Fibroblast of the aortic adventitia (primary cell): Measurements from ENCODE around the gene VAV2. TPM values are rescaled to one million over a fixed set of nuclear protein-coding genes. Genes with fewer than 3 reads are reported as not detected.
"Not testable (repeated sequence)": the region's sequence is repeated elsewhere in the genome, so short reads cannot be mapped to it uniquely, and the experiment has no call there.

Source experiments
- DNase-seq: peaks from one replicate; pipeline ENCODE4 v3.0.0-alpha.2; 2010; ENCODE audit warnings: low read depth
- H3K4me3 ChIP-seq: 2 replicates; pipeline ENCODE4 v1.5.1; 2011; ENCODE audit warnings: low read depth, mild to moderate bottlenecking, control low read depth, low read length, moderate library complexity
- total RNA-seq: library from RNA; depleted of rRNA; stranded (reverse); fragments of >200 nt; gene quantifications from 2 replicates; pipeline ENCODE4 v1.2.3, GENCODE V29; 2012; ENCODE audit warnings: low replicate concordance
- TF ChIP-seq, protein P1 (sequence below): IDR thresholded peaks from 2 replicates; pipeline ENCODE4 v1.5.1; 2011; ENCODE audit warnings: mild to moderate bottlenecking, low read length, control low read depth, inconsistent platforms; ENCODE audit not compliant: insufficient read depth

The VAV2 gene
- total RNA-seq, 1 donor = 10.9 TPM

DNA sequence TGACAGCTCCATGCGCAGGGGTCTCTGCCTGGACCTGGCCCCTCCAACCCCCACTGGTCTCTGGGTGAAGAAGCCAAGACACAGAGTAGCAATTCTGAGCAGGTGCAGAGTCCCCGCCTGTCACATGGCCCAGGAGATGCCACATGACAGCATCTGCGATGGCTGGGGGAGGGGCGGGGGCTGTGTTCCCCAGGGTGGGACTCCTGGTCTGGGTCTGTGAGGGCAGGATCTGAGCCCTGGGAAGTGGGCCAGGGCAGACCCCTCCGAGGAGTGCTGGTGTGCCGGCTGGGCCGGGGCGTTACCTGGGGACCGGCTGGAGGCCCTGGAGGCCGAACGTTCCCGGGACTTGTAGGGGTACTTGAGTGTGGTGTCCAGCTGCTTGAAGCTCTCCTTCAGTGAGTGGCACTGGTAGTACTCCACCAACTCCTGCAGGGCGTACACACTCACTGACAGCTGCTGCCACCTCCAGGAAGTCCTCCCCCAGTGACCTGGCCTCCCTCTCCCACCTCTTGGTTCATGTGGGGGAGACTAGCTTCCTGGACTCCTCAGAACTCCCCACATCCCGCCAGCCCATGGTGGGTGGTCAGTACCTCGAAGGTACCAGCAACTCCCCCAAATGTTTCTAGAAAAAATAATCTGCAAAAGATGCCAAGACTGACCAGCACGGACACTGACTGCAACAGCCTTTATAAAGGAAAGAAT lies 221.9 kb downstream of the VAV2 start:
- no peak overlapping the region for H3K4me3 ChIP-seq
- DNase-seq = no peak
- TF ChIP-seq, protein P1, sequence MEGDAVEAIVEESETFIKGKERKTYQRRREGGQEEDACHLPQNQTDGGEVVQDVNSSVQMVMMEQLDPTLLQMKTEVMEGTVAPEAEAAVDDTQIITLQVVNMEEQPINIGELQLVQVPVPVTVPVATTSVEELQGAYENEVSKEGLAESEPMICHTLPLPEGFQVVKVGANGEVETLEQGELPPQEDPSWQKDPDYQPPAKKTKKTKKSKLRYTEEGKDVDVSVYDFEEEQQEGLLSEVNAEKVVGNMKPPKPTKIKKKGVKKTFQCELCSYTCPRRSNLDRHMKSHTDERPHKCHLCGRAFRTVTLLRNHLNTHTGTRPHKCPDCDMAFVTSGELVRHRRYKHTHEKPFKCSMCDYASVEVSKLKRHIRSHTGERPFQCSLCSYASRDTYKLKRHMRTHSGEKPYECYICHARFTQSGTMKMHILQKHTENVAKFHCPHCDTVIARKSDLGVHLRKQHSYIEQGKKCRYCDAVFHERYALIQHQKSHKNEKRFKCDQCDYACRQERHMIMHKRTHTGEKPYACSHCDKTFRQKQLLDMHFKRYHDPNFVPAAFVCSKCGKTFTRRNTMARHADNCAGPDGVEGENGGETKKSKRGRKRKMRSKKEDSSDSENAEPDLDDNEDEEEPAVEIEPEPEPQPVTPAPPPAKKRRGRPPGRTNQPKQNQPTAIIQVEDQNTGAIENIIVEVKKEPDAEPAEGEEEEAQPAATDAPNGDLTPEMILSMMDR = no peak

DNA sequence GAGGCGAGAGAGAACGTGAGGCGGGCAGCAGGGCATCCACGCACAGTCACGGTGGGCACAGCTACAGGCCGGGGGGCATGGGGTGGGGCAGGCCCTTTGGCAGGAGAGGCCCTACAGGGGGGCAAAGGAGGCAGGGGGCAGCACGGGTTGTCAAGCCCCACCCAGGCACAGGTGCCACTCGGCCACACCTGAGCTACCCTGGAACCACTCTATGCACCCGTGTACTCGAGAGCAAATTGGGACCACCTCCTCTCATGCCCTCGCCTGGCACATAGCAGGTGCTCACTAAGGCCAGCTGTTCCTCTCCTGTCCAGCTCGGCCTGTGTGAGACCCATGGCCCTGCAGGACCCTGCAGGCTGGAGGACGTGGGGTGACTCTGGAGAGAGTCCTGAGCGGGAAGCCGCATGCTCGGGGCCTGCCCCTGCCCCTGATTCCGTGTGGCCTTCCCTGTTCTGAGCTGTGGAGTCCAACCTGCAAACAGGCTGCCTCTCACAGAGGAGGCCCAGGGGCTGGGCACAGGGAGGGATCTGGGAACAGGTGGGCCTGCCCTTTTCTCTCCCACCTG lies 222.5 kb downstream of the VAV2 start:
- no peak overlapping the region for H3K4me3 ChIP-seq
- no peak for DNase-seq
- TF ChIP-seq, protein P1 = no peak

DNA sequence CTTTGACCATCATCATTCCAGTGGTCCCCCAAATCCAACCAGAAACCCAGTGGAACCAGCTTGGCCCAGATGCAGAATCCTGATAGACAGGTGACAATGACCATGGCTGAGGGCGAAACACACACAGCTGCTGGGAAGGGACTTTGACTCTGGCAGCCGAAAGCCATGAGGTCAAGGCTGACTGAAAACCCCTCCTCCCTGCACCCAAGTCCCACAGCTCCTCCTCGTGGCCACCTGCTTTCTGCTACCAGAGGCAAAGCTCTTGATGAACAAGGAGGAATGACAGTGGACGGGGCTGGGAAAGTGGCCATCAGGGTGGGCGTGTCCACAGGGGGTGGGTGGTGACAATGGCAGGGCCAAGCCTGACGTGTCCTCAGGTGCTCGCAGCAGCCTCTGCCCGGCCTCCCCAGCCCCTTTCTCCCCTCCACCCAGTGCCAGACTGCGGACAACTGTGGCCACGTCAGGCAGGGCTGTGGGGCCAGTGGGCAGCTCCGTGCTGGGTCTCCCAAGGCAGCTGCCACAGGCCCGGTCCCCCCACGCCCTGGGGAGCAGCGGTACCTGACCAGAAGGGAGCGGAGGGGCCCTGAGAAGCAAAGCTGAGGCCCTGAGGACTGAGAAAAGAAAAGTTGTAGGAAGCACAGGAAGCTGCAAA lies 223.1 kb downstream of the VAV2 start:
- TF ChIP-seq, protein P1 = no peak
- H3K4me3 ChIP-seq = no peak overlapping the region
- no peak for DNase-seq

DNA sequence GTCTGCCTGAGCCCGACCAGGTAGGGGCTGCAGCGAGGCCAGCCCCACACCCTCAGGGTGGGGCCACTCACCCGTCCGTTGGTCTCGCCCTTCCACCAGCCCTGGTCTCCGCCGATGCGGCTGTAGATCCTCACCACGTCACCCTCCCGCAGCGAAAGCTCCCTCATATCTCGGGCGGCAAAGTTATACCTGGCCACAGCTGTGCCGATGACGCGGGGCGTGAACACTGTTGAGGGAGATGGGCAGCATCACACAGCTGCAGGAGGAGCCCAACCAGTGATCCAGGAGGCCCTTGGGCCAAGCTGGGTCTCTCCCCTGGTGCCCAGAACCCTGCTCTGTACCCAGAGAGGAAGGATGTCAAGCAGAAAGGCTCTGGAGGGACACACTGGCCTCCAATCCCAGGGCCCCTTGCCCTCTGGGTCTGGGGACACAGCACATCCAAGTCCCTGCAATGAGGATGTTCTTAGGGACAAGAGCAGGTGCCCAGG lies 223.7 kb downstream of the VAV2 start:
- no peak for DNase-seq
- H3K4me3 ChIP-seq = no peak overlapping the region
- TF ChIP-seq, protein P1 = no peak

DNA sequence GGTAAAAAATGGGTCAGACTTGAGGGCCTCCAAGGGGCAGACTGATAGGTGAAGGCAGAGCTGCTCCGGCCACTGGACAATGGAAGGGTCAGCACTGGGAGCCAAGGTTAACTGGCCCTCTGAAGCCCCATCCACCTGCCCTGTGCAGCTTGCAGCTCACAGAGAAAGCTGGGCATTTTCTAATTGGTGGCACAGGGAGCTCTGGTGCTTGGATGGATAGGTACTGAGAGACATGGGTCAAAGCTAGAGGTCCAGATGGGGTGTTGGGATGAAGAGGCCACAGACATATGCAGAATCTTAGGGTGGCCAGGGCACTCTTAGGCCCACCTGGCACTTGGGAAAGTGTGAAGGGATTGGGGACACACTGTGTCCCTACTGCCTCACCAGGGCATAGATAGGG lies 224.5 kb downstream of the VAV2 start:
- no peak overlapping the region for H3K4me3 ChIP-seq
- no peak for DNase-seq

DNA sequence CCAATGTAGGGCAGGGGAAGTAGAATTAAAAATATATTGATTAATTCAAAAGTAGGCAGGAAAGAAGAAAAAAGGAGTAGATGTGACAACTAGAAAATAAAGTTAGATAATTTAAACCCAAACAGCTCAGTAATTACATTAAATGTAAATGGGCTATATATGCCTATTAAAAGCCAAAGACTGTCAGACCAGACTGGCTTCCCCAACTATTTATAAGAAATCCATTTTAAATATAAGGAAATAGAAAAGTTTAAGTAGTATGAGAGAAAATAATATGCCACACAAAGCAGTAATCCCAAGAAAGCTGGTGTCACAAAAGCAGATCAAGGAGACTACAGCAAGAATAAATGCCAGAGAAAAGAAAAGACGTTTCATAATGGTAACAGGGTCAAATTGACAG lies 225.1 kb downstream of the VAV2 start:
- TF ChIP-seq, protein P1 = no peak
- H3K4me3 ChIP-seq = no peak overlapping the region
- DNase-seq = no peak

More for the DNA sequence above, 224.5 kb downstream of the VAV2 start:
- TF ChIP-seq, protein P1 = no peak

DNA sequence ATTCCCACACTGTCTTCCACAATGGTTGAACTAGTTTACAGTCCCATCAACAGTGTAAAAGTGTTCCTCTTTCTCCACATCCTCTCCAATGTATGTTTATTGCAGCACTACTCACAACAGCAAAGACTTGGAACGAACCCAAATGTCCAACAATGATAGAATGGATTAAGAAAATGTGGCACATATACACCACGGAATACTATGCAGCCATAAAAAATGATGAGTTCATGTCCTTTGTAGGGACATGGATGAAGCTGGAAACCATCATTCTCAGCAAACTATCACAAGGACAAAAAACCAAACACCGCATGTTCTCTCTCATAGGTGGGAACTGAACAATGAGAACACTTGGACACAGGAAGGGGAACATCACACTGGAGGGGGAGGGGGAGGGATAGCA lies 225.9 kb downstream of the VAV2 start:
- DNase-seq, H3K4me3 ChIP-seq: not testable (repeated sequence)
